Measurements from ENCODE around the gene SIRT7. TPM values are rescaled to one million over a fixed set of nuclear protein-coding genes. Genes with fewer than 3 reads are reported as not detected.
A peak's percentile ranks its signal among the peaks of the same experiment; 100 is the strongest.

Gene SIRT7
- total RNA-seq, 3 donors from 2014 or later: 41.1 to 47.2 (median 46.3) TPM

- no peaks in the 10 kb centered on the region for H3K9me3 Mint-ChIP-seq
- no peaks in the 10 kb centered on the region for H3K27me3 Mint-ChIP-seq (ENCODE audit: low read depth)
- H3K36me3 Mint-ChIP-seq (ENCODE audit: insufficient read depth): peaks cover 29% of the 10 kb centered on the region
- no peak for DNase-seq
- ATAC-seq: no peak
- H3K4me3 Mint-ChIP-seq: no peak overlapping the region
- H3K4me1 Mint-ChIP-seq (ENCODE audit: low read depth): peaks cover 20% of the 10 kb centered on the region
Measured at GRCh38 chr17:81885869-81886548, 32.0 kb downstream of the SIRT7 start.

GRCh38 chr17:81885454-81885853, 32.5 kb downstream of the SIRT7 start:
- peaks cover 28% of the 10 kb centered on the region for H3K36me3 Mint-ChIP-seq (ENCODE audit: insufficient read depth)
- ATAC-seq: peak in 1 of 2 donors; percentile 12

GRCh38 chr17:81884968-81885367, 33.0 kb downstream of the SIRT7 start:
- no peak for DNase-seq
- Mint-ChIP-seq H3K27me3 (ENCODE audit: low read depth) (no peaks in the 10 kb centered on the region), H3K4me3 (no peak overlapping the region), H3K9me3 (no peaks in the 10 kb centered on the region), H3K4me1 (ENCODE audit: low read depth) (peaks cover 14% of the 10 kb centered on the region), H3K36me3 (ENCODE audit: insufficient read depth) (peaks cover 27% of the 10 kb centered on the region)
- peak; percentile 5 to 19 for ATAC-seq

More at GRCh38 chr17:81885454-81885853, 32.5 kb downstream of the SIRT7 start:
- DNase-seq: no peak
- Mint-ChIP-seq H3K4me3 (no peak overlapping the region), H3K9me3 (no peaks in the 10 kb centered on the region), H3K4me1 (ENCODE audit: low read depth) (peaks cover 19% of the 10 kb centered on the region), H3K27me3 (ENCODE audit: low read depth) (no peaks in the 10 kb centered on the region)

GRCh38 chr17:81884520-81884919, 33.5 kb downstream of the SIRT7 start:
- Mint-ChIP-seq H3K4me3 (no peak overlapping the region), H3K27me3 (ENCODE audit: low read depth) (no peaks in the 10 kb centered on the region), H3K4me1 (ENCODE audit: low read depth) (peaks cover 12% of the 10 kb centered on the region), H3K9me3 (no peaks in the 10 kb centered on the region), H3K36me3 (ENCODE audit: insufficient read depth) (peaks cover 30% of the 10 kb centered on the region)
- DNase-seq (no peak), ATAC-seq (peak; percentile 19 to 29)

- DNase-seq (no peak), ATAC-seq (no peak)
- Mint-ChIP-seq H3K27me3 (ENCODE audit: low read depth) (no peaks in the 10 kb centered on the region), H3K36me3 (ENCODE audit: insufficient read depth) (peaks cover 18% of the 10 kb centered on the region), H3K9me3 (no peaks in the 10 kb centered on the region), H3K4me1 (ENCODE audit: low read depth) (peaks cover 7% of the 10 kb centered on the region), H3K4me3 (no peak overlapping the region)
Measured at GRCh38 chr17:81879121-81879520, 38.9 kb downstream of the SIRT7 start.

GRCh38 chr17:81878294-81878693, 39.7 kb downstream of the SIRT7 start:
- Mint-ChIP-seq H3K36me3 (ENCODE audit: insufficient read depth) (peaks cover 18% of the 10 kb centered on the region), H3K9me3 (no peaks in the 10 kb centered on the region), H3K4me3 (no peak overlapping the region), H3K27me3 (ENCODE audit: low read depth) (no peaks in the 10 kb centered on the region), H3K4me1 (ENCODE audit: low read depth) (peaks cover 14% of the 10 kb centered on the region)
- DNase-seq: no peak
- no peak for ATAC-seq

- no peak for DNase-seq
Measured at GRCh38 chr17:81877569-81877968, 40.4 kb downstream of the SIRT7 start.

GRCh38 chr17:81871387-81872230, 46.4 kb downstream of the SIRT7 start:
- peaks cover 4% of the 10 kb centered on the region for H3K36me3 Mint-ChIP-seq (ENCODE audit: insufficient read depth)
- H3K4me3 Mint-ChIP-seq: peak overlapping the region; percentile 86
- H3K27me3 Mint-ChIP-seq (ENCODE audit: low read depth): no peaks in the 10 kb centered on the region
- DNase-seq (peak; percentile 97), ATAC-seq (peak; percentile 11 to 25)
- H3K9me3 Mint-ChIP-seq: no peaks in the 10 kb centered on the region
- H3K4me1 Mint-ChIP-seq (ENCODE audit: low read depth): peaks cover 42% of the 10 kb centered on the region

More at GRCh38 chr17:81877569-81877968, 40.4 kb downstream of the SIRT7 start:
- no peak for ATAC-seq
- H3K9me3 Mint-ChIP-seq: no peaks in the 10 kb centered on the region
- peaks cover 18% of the 10 kb centered on the region for H3K36me3 Mint-ChIP-seq (ENCODE audit: insufficient read depth)
- H3K4me3 Mint-ChIP-seq: no peak overlapping the region
- H3K4me1 Mint-ChIP-seq (ENCODE audit: low read depth): peaks cover 21% of the 10 kb centered on the region
- H3K27me3 Mint-ChIP-seq (ENCODE audit: low read depth): no peaks in the 10 kb centered on the region

GRCh38 chr17:81870981-81871386, 47.0 kb downstream of the SIRT7 start, which contains the start of gene ARHGDIA:
Gene ARHGDIA, minus strand, starts transcription at chr17:81871337. Its CDS starts 1,407 bp downstream, at chr17:81869930.
- ATAC-seq (peak; percentile 66 to 68), DNase-seq (no peak)
- Mint-ChIP-seq H3K4me3 (peak within 1 kb of the TSS; percentile 88), H3K4me1 (ENCODE audit: low read depth) (peaks cover 42% of the 10 kb centered on the region), H3K9me3 (no peaks in the 10 kb centered on the region), H3K36me3 (ENCODE audit: insufficient read depth) (peaks cover 4% of the 10 kb centered on the region), H3K27me3 (ENCODE audit: low read depth) (no peaks in the 10 kb centered on the region)

GRCh38 chr17:81870131-81870980, 47.6 kb downstream of the SIRT7 start:
- Mint-ChIP-seq H3K9me3 (no peaks in the 10 kb centered on the region), H3K27me3 (ENCODE audit: low read depth) (no peaks in the 10 kb centered on the region), H3K4me3 (peak overlapping the region; percentile 88), H3K36me3 (ENCODE audit: insufficient read depth) (peaks cover 4% of the 10 kb centered on the region), H3K4me1 (ENCODE audit: low read depth) (peaks cover 42% of the 10 kb centered on the region)
- ATAC-seq (peak; percentile 30 to 38), DNase-seq (no peak)

- no peak for ATAC-seq
- peaks cover 40% of the 10 kb centered on the region for H3K4me1 Mint-ChIP-seq (ENCODE audit: low read depth)
Measured at GRCh38 chr17:81869221-81870130, 48.5 kb downstream of the SIRT7 start.

GRCh38 chr17:81868674-81869220, 49.2 kb downstream of the SIRT7 start:
- no peak for ATAC-seq
- H3K9me3 Mint-ChIP-seq: no peaks in the 10 kb centered on the region
- no peaks in the 10 kb centered on the region for H3K27me3 Mint-ChIP-seq (ENCODE audit: low read depth)
- H3K4me3 Mint-ChIP-seq: peak overlapping the region; percentile 88
- peaks cover 4% of the 10 kb centered on the region for H3K36me3 Mint-ChIP-seq (ENCODE audit: insufficient read depth)
- H3K4me1 Mint-ChIP-seq (ENCODE audit: low read depth): peaks cover 33% of the 10 kb centered on the region
- DNase-seq: no peak

More at GRCh38 chr17:81869221-81870130, 48.5 kb downstream of the SIRT7 start:
- DNase-seq: no peak
- no peaks in the 10 kb centered on the region for H3K9me3 Mint-ChIP-seq
- peak overlapping the region; percentile 88 for H3K4me3 Mint-ChIP-seq
- H3K36me3 Mint-ChIP-seq (ENCODE audit: insufficient read depth): peaks cover 4% of the 10 kb centered on the region
- no peaks in the 10 kb centered on the region for H3K27me3 Mint-ChIP-seq (ENCODE audit: low read depth)

Measured in activated T-cell treated with anti-CD3 and anti-CD28 coated beads, Interleukin-2, amount 50 U/mL, for 4 hours (primary cell).